GM19351 (cell line): ENCODE measurements around the gene GJA3.

Experiments
- ATAC-seq: cut with Tn5 transposase; IDR thresholded peaks from one replicate; pipeline ENCODE4 v1.9.1; 2021; ENCODE audit warnings: mild to moderate bottlenecking, moderate library complexity; ENCODE audit not compliant: unreplicated experiment

Gene GJA3

DNA sequence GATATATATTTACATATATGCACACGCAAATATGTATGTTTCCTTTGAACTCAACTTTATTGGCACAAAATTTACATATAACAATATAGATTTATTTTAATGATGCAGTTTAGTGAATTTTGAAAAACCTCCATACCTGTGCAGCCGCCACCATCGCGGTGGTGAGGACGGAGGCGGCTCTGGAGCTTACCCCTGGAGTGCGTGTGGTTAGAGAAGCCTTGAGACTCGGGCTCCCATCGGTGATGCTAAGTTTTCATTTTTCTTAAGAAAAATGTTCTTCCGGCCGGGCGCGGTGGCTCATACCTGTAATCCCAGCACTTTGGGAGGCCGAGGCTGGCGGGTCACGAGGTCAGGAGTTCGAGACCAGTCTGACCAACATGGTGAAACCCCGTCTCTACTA lies 31.8 kb downstream of the GJA3 start:
- no peak for ATAC-seq

DNA sequence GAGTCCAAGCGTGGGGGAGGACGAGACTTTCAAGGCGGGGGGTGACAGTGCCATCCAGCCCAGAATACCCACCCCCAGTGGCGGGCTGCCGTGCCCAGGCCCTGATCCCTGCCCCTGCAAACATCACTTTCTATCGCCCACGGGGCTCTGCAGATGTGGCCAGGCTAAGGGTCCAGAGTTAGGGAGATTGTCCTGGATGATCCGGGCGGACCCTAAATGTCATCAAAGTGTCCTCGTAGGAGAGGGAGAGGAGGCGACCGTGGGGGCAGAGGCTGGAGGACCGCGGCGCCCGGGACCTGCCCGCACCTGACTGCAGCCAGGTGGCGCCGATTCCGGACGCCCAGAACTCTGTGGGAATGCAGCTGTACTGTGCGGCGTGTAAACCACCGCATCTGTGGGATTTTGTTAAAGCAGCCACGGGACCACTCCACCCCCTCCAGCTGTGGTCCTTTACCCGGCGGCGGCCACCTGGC lies 32.4 kb downstream of the GJA3 start:
- ATAC-seq, result no peak

GRCh38 chr13:20127562-20128458 lies 33.0 kb downstream of the GJA3 start:
- ATAC-seq, result peak; percentile 75

- peak; percentile 24 for ATAC-seq
Measured at GRCh38 chr13:20127262-20127561, 33.6 kb downstream of the GJA3 start.

- ATAC-seq, result no peak
Measured at GRCh38 chr13:20126541-20127261, 34.2 kb downstream of the GJA3 start.

DNA sequence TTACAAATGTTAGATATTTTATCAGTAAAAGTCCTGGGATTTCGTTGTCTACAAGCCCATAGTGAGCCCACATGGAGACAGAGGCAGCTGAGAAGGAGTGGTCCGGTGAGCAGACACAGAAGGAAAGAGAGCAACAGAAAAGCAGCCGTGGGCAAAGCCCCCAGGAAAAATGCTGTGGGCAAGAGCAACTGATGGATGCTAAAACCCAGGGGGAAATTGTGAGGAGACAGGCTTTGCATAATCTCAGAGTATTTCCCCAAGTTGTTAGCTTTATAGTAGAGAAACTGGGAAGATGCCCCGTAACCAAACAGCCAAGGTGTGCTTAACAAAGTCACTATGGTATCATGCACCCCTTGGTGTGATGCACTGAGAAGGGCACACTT lies 35.1 kb downstream of the GJA3 start:
- ATAC-seq, result no peak

DNA sequence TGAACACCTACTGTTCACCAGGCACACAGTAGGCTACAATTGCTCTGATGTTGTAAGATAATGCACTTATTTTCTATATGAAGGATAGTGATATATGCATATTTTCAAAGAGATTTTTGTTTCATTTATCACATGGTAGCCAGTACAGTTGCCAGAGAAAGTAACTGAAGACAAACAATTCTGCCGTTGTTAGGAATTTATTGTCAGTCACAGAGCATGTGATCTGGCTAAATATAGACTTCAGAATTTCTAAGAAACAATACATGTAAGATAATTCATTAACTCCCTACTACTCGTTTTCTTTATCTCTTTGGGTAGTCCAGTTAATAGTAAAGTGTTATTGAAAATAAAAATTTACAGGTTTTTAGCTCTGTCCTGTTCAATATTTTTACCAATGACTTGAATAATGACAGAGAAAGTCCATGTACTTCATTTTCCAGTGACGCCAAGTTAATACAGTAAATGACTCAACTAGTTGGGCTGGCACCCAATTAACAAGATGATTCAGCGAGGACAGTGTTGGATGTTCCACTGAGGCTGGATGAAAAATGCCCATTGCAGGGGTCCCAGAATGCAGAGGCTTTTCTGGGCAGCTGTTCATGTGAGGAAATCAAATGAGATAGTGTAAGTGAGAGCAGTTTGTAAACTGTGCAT lies 35.6 kb downstream of the GJA3 start:
- ATAC-seq, result no peak

DNA sequence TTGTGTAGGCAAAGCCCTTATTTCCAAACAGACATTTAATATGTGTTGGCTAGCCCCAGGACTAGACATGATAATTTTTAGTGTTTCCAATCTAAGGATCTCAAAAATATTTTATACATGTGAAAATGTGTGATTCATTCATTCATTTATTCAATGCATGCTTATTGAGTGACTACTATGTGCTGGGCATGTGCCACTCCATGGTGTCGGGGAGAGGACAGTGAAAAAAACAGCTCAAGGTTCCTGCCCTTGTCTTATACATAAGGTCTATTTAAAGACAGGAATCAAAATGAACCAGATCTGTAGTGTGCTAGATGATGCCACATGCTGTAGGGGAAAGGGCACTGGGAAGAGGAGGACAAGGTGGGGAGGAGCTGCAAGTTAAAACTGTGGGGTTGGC lies 36.5 kb downstream of the GJA3 start:
- ATAC-seq, result no peak

- no peak for ATAC-seq
Measured at GRCh38 chr13:20121159-20121525, 39.7 kb downstream of the GJA3 start.

GRCh38 chr13:20119960-20120359 lies 40.9 kb downstream of the GJA3 start:
- no peak for ATAC-seq

- peak; percentile 18 for ATAC-seq
Measured at GRCh38 chr13:20118268-20119140, 42.3 kb downstream of the GJA3 start.

DNA sequence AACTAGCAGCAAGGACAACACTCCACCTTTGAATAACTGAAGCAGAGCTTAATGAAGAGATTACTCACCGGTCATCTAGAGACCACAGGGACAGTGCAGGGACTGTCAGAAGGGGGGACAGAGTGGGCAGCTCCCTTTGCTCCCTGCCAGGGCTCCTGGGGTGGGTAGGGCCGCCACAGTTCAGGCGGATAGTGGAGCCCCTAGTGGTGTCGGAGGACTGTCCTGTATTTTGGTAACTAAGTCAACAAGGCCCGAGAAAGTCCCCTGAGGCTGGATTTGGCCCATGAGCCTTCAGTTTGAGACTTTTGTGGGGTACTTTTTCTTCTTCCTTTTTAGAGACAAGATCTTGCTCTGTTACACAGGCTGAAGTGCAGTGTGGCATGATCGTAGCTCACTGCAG lies 44.6 kb downstream of the GJA3 start:
- ATAC-seq, result no peak

GRCh38 chr13:20114066-20114610 lies 46.7 kb downstream of the GJA3 start:
- no peak for ATAC-seq

GRCh38 chr13:20109037-20109436 lies 51.8 kb downstream of the GJA3 start:
- ATAC-seq, result no peak

DNA sequence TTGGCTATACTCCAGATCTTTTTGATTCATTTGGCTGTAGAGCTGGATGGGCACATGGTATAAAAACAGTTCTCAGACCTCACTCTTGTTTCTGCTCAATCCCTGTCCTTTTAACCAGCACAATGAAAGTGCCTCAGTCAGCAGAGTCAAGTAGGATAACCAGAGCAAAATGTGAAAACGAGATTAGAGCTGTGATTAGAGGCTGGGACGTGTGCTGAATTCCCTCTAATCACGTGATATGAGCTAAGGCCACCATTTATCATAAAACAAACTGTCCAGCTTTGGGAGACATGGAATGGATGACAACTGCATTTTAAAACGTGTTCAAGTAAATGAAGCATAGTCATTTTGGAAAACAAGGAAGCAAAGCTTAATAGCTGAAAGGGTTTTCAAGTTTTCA lies 54.1 kb downstream of the GJA3 start:
- ATAC-seq, result no peak

GRCh38 chr13:20105161-20105689 lies 55.6 kb downstream of the GJA3 start:
- no peak for ATAC-seq

GRCh38 chr13:20102525-20103180 lies 58.2 kb downstream of the GJA3 start:
- ATAC-seq, result no peak

GRCh38 chr13:20101467-20102316 lies 59.2 kb downstream of the GJA3 start:
- no peak for ATAC-seq

- no peak for ATAC-seq
Measured at GRCh38 chr13:20099319-20099718, 61.5 kb downstream of the GJA3 start.
